Hematopoietic multipotent progenitor cell treated with erythropoietin and hydrocortisone succinate and interleukin-3 and kit ligand, for 17 days (in vitro differentiated cells): ENCODE results near the gene DOCK1.

ENCODE experiments used
- DNase-seq: peaks from one replicate; pipeline ENCODE4 v3.0.0-alpha.2; 2015; ENCODE audit warnings: low spot score

Gene DOCK1

GRCh38 chr10:127402596-127403409 is 497.6 kb downstream of the DOCK1 start:
- DNase-seq = no peak

GRCh38 chr10:127405221-127405620 is 500.0 kb downstream of the DOCK1 start:
- DNase-seq = no peak

- no peak for DNase-seq
Measured at GRCh38 chr10:127406018-127406550, 500.9 kb downstream of the DOCK1 start.

GRCh38 chr10:127407551-127407950 is 502.3 kb downstream of the DOCK1 start:
- no peak for DNase-seq

GRCh38 chr10:127408112-127408710 is 503.0 kb downstream of the DOCK1 start:
- DNase-seq = no peak

- no peak for DNase-seq
Measured at GRCh38 chr10:127408733-127409132, 503.5 kb downstream of the DOCK1 start.

- no peak for DNase-seq
Measured at GRCh38 chr10:127410030-127410429, 504.8 kb downstream of the DOCK1 start.

- DNase-seq = no peak
Measured at GRCh38 chr10:127411062-127411461, 505.8 kb downstream of the DOCK1 start.

- DNase-seq = no peak
Measured at GRCh38 chr10:127413326-127413725, 508.1 kb downstream of the DOCK1 start.

GRCh38 chr10:127414024-127414423 is 508.8 kb downstream of the DOCK1 start:
- no peak for DNase-seq

- DNase-seq = no peak
Measured at GRCh38 chr10:127415116-127415515, 509.9 kb downstream of the DOCK1 start.

- no peak for DNase-seq
Measured at GRCh38 chr10:127415901-127416581, 510.8 kb downstream of the DOCK1 start.

- DNase-seq = no peak
Measured at GRCh38 chr10:127417031-127417430, 511.8 kb downstream of the DOCK1 start.

- no peak for DNase-seq
Measured at GRCh38 chr10:127417686-127418401, 512.6 kb downstream of the DOCK1 start.

GRCh38 chr10:127418536-127419168 is 513.4 kb downstream of the DOCK1 start:
- DNase-seq = no peak

GRCh38 chr10:127420138-127420684 is 515.0 kb downstream of the DOCK1 start:
- DNase-seq = no peak

- DNase-seq = no peak
Measured at GRCh38 chr10:127423218-127423915, 518.1 kb downstream of the DOCK1 start.

GRCh38 chr10:127424594-127425264 is 519.5 kb downstream of the DOCK1 start:
- no peak for DNase-seq

- no peak for DNase-seq
Measured at GRCh38 chr10:127426746-127427145, 521.5 kb downstream of the DOCK1 start.

GRCh38 chr10:127427926-127428325 is 522.7 kb downstream of the DOCK1 start:
- DNase-seq = no peak
